22Rv1 (cell line): ENCODE results near the gene HGF.

Experiments
- H3K27ac ChIP-seq: fragments of 450-650 bp; 2 replicates; pipeline ENCODE4 v1.5.1; 2017
- ZFX ChIP-seq: fragments of 450-650 bp; IDR thresholded peaks from 2 replicates; pipeline ENCODE4 v1.6.1; 2017; ENCODE audit warnings: antibody characterized with exemption, borderline replicate concordance
- TF ChIP-seq, protein P1 (sequence below): fragments of 450-650 bp; IDR thresholded peaks from 2 replicates; pipeline ENCODE4 v1.5.1; 2017; ENCODE audit warnings: mild to moderate bottlenecking

The HGF gene

DNA sequence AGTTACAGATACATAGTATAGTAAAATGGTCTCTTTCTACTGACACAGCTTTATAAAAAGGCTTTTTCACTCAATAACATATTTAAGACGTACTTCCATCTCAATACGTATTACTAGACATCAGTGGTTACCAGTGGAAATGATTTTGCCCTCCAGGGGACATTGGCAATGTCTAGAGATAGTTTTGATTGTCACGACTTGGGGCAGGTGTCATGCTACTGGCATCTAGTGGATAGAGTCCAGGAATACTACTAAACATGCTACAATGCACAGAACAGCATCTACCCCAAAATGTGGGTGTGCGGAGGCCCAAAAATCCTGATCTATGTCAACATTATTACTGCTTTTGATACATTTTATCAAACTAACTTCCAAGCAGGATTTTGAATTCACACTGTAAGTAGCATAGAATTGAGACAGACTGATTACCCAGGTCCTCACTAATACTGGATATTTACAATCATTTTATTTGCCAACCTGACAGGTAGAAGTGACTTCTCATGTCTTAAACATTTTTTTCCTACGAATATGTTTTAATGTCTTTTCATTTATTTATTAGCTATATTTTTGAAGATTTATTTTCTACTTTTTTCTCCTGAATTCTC, 53.8 kb downstream of the HGF start:
- peak overlapping the region; percentile 92 for H3K27ac ChIP-seq
- TF ChIP-seq, protein P1, sequence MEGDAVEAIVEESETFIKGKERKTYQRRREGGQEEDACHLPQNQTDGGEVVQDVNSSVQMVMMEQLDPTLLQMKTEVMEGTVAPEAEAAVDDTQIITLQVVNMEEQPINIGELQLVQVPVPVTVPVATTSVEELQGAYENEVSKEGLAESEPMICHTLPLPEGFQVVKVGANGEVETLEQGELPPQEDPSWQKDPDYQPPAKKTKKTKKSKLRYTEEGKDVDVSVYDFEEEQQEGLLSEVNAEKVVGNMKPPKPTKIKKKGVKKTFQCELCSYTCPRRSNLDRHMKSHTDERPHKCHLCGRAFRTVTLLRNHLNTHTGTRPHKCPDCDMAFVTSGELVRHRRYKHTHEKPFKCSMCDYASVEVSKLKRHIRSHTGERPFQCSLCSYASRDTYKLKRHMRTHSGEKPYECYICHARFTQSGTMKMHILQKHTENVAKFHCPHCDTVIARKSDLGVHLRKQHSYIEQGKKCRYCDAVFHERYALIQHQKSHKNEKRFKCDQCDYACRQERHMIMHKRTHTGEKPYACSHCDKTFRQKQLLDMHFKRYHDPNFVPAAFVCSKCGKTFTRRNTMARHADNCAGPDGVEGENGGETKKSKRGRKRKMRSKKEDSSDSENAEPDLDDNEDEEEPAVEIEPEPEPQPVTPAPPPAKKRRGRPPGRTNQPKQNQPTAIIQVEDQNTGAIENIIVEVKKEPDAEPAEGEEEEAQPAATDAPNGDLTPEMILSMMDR: peak; percentile 83
- TF ChIP-seq ZFX: no peak

DNA sequence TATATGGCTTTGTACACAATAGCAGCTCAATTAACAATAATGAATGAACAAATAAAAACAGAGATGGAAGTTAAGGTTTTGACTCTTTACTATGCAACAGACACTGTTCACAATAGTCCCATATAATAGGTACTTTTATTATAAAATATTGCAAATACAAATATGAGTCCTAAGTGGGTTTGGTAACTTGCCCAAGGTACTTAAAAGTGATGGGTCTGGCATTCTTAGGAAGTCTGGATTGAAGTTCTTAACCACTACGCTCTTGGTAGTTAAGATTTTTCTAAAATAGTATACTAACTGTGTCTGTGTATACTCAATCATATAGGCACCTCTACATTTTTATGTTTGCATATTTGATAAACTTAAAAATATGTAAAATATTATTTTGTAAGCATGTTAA, 55.5 kb downstream of the HGF start:
- peak overlapping the region; percentile 92 for H3K27ac ChIP-seq
- TF ChIP-seq, protein P1: no peak
- TF ChIP-seq ZFX: no peak

DNA sequence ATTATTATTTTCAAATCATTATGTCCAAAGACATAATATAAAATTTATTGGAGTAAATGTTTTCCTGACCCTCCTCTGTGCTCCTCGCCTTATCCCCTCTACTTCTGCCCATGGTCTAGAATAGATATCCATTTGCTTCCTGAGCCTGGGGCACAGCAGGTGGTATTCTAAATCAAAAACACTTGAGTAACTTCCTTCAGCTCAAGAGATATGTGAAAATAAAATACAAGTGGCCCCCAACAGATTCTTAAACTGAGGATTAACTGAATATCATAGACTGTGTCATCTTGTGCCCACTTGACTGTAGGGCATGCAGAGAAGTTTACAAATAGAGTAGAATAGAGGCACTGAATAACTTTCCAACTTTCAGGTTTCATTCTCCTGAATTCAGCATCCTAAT, 59.1 kb downstream of the HGF start:
- peak overlapping the region; percentile 92 for H3K27ac ChIP-seq
- TF ChIP-seq, protein P1: no peak
- TF ChIP-seq ZFX: no peak

DNA sequence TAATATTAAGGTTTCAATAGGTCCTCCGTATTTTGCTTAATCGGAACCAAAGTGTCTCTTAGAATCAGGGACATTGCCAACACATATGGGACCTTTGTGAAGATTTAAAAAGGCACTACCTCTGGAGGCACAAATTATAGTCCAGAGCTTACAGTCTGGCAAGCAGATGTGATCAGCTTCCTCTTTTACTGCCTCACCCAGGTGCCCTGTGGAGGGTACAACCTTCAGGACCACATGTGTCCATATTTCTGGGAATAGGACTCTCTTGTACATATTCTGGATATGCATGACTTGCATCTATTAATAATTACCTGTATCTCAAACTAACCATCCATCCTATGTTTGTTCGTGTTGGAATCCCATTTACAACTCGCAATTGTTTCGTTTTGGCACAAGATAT, 60.0 kb downstream of the HGF start:
- TF ChIP-seq ZFX: no peak
- TF ChIP-seq, protein P1: no peak
- peak overlapping the region; percentile 92 for H3K27ac ChIP-seq

DNA sequence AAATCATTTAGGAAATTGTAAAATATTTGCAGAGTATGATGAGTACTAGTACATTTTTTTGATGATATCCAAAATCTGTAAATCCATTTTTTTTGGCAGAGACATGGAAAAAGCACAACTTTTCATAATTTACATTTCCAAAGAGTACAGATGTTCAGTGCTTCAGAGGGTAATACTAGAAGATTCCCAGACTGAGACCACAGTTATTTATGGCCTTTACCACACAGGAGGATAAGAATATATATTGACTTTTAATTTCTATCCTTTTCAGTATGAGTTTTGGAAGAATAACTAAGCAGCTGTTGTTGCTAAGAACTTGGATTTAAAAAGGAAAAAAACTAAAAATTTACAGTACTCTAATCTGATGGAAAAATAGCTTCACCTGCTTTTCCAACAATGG, 61.9 kb downstream of the HGF start:
- TF ChIP-seq ZFX: no peak
- TF ChIP-seq, protein P1: no peak
- peak overlapping the region; percentile 92 for H3K27ac ChIP-seq

DNA sequence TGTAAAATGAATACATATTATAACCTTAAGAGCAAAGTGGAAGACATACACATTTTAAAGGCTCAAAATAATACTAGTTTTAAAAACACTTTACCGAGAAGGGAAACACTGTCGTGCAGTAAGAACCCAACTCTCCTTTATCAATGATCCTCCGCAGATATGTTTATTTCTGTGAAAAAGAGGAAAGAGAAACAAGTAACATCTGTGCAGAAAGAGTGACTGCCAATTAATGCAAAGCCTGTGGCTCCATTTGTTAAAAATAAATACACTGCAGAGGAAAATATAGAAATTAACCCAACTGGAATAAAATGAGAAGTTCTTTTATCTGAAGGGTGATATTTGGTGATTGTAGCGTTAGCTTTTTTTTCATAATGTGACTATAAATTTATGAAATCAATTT, 62.7 kb downstream of the HGF start:
- no peak for TF ChIP-seq ZFX
- TF ChIP-seq, protein P1: no peak
- peak overlapping the region; percentile 92 for H3K27ac ChIP-seq

DNA sequence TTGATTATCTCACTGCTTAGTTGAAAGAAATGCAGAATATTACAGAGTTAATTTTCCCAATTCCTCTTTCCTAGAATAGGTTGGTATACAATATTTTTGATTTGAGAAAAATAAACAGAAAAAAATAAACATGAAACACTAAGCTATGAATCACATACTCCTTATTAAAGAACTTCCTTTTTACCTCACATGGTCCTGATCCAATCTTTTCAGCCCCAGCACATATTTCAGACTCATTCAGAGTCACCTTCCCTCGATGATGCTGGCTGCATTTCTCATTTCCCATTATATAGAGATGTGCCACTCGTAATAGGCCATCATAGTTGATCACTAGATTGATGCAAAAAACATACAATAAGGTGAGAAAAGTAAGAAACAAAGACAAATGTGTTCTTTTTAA, 64.6 kb downstream of the HGF start:
- peak overlapping the region; percentile 92 for H3K27ac ChIP-seq

More for the DNA sequence above, 64.6 kb downstream of the HGF start:
- TF ChIP-seq, protein P1: no peak
- no peak for TF ChIP-seq ZFX
